Measurements from ENCODE around the gene PHF21A.

- TF ChIP-seq CTCF (conservative IDR thresholded peaks at IDR 0.05; ENCODE audit: low read length) (no peak), EZH2phosphoT487 (IDR thresholded peaks at IDR 0.05; ENCODE audit: borderline replicate concordance) (no peak)
These were observed 203.5 kb downstream of the PHF21A start, which contains the start of gene PEX16 for GRCh38 chr11:45917623-45918330.
